SK-MEL-5 (cell line): ENCODE measurements around the gene DOK6. TPM values are rescaled to one million over a fixed set of nuclear protein-coding genes. Genes with fewer than 3 reads are reported as not detected.

Experiments used
- DNase-seq: peaks from one replicate; pipeline ENCODE4 v3.0.0-alpha.2; 2016; ENCODE audit warnings: low read depth, low spot score
- in situ Hi-C: cut with HindIII; loops from 2 replicates; pipeline ENCODE4 v1.10.0; 2016; ENCODE audit warnings: low sequenced_read_pairs, high pct_unique_total_duplicates, low pct_unique_long_range_greater_than_20kb
- total RNA-seq: library from RNA; depleted of rRNA; stranded (reverse); fragments of >200 nt; shearing (Covaris generic); gene quantifications from 2 replicates; pipeline ENCODE4 v1.2.3, GENCODE V29; 2014

Gene DOK6
- total RNA-seq, 1 experiment from 2014 or later = 0.24 TPM

DNA sequence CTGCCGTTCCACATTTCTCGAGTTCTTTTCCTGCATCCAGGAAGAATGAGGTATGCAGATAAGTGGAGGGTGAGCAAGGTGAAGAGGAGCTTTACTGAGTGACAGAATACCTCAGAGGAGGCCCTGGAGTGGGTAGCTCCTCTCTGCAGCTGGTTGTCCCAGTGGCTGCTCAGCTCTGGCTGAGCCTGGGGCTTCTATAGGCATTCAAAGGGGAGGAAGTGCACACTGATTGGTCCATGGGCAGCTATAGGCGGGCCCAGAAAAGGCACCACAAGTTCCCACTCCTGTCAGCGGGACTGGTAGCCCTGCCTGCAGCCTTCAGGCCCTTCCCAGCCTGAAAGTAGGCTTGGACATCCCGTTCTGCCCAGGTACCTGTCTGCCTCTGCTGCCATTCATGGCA lies 94.7 kb downstream of the DOK6 start:
- in situ Hi-C loops = no loop called here
- no peak for DNase-seq

DNA sequence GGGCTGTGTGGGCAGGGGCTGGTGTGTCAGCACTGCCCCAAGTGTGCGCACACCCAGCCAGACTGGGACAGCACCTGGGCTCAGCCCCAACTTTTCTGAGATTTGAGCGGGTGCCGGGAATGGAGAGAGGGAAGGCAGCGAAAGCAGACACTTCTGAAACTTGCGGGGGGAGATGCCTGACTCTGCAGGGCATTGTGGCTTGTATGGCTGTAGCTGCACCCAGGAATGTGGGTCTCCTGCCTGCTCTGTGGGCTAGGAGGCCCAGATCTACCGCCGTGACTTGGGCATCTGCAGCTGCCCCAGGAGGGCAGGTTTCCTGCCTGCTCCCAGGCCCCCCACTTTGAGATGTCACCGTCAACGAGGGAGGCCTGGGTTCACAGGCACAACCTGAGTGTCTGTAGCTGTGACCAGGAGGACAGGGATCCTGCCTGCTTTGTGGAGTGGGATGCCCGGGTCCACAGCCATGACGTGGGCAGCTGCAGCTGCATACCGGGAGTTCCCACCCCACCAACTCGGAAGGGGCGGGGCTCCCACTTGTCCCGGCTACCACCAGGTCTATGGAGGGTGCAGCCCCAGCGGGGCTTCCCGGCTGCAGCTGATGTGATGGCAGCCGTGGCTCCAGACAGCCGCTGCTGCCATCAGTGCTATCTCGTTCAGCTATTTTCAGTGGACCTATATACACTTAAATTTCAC lies 95.3 kb downstream of the DOK6 start:
- no peak for DNase-seq
- in situ Hi-C loops = no loop called here

DNA sequence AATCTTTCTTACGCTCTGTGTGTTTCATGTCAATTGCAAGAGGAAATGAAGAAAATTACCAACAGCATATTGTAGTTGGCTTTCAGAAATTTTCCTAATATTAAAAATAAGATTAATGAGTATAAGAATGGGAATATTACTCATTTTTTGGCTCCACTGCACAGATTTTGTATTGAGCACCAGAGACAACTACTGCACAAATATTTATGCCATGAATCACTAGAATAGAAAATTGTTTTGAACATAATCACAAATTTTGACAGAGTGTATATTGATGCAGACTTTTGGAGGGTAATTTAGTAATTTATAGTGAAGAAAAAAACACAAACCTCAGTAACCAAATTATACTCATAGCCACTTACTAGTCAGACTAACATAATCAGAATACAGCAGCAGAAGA lies 118.3 kb downstream of the DOK6 start:
- DNase-seq = no peak
- in situ Hi-C loops = no loop called here

DNA sequence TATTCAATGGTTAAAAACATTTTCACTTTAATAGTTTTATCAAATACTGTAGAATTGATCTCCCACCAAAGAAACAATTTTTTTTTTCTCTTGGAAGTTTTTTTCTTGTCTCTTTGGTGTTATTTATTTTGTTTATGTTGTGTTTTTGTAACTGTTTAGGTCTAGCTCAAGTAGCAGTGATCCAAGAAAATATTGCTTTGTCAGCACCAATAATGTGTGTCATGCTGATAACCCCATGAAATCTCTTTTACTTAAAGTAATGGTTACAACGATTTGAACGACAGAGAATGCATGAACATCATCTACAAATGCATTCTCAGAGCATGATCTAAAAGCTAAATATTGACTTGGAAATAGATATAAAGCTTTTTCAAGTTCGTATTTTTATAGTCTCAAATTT lies 122.9 kb downstream of the DOK6 start:
- in situ Hi-C loops = no loop called here
- DNase-seq = no peak

DNA sequence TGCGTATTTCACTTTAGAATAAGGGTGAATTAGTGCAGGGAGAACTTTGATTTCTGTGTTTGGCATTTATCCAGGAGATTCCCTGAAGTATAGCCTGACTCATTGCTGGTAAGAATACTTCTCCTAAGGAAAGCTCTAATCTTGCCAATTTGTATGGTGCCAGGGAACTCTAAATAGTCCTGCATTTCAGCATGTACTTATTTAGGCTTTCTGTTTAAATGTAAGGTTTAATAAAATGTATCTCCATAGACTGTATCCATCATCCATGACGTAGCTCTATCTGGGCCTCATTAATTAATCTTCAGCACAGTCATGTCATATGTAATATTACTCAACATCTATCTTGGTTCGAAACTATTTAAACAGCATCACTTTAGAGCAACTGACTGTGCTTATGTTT lies 127.7 kb downstream of the DOK6 start:
- DNase-seq = no peak
- in situ Hi-C loops = no loop called here

DNA sequence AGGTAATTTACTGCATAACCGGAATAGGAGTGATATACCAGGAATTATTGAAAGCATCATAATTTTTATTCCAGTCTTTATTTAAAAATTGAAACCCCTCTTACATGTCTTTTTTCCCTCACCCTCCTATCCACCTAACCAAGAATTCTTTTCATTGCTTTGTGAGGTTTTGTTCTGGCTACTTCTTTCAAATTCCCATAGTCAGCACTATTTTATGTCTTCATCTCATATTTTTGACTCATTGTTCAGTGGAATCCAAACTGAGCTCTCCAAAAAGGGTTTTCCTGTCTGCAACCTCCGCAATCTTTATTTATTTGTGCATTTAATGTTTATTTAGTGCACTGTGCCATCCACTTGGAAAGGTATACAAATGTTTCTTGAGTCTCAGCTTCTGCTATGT lies 128.5 kb downstream of the DOK6 start:
- no peak for DNase-seq
- in situ Hi-C loops = no loop called here

DNA sequence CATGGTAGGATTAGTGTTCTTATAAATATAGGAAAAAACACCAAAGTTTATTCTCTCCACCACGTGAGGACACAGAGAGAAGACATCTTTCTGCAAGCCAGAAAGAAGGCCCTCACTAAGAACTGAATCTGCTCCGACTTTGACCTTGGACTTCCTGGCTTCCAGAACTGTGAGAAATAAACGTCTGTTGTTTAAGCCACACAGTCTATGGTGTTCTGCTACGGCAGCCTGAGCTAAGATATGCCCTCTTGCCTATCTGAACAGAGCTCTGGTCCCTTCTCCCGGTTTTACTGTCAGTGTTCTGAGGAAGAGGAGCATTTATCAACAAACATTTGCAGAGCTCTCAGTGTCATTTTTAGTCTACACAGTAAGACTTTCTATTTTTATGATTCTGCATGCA lies 131.3 kb downstream of the DOK6 start:
- in situ Hi-C loops = no loop called here
- DNase-seq = no peak

DNA sequence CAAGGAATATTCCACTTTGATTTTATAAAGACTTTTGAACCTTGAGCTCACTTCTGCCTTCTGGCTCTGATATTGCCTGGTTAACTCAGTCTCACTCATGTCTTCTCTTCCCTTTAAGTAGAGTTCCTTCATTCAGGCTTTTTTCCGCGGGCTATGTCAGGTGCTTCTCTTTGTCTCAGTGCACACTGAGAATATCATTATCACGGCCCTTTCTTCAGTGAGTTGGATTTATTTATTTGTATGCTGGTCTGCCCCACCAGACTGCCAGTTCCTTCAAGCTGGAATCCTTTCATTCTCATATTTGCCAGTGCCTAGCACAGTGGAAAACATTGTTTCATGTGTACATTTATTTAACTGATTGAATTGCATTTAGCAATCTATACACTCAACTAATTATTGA lies 136.5 kb downstream of the DOK6 start:
- DNase-seq = no peak
- in situ Hi-C loops = no loop called here

DNA sequence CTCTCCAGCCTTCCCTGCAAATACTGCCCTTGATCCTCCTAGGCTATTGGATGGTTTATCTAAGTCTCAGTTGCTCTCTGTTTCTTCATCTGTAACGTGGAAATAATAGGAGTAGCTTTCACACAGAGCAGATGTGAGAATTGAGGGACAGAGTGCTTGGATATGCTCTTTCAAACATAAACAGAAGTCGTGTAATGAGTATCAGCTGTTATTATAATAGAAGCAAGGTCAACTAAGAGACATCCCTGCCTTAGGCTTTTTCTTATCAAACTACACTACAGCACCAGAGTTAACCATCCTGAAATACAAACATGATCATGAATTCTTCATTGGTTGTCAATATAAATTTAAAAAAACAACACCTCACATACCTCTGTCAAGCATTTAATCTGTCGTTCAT lies 138.2 kb downstream of the DOK6 start:
- no peak for DNase-seq
- in situ Hi-C loops = no loop called here

DNA sequence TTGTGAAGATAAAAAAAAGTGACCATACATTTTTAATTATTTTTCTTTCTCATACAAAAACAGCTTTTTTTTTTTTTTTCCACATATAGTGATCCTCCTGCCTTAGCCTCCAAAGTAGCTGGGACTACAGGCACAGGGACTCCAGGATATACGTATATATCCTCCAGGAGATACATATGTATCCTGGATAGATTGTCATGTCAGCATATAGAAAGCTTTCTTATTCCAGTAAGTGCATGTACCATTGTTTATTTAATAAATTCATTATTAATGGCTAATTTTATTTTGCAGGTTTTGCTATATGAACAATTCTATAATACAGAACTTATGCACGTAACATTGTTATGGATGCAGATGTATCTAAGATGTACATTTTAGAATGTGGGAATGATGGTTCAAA lies 138.7 kb downstream of the DOK6 start:
- no peak for DNase-seq
- in situ Hi-C loops = no loop called here

DNA sequence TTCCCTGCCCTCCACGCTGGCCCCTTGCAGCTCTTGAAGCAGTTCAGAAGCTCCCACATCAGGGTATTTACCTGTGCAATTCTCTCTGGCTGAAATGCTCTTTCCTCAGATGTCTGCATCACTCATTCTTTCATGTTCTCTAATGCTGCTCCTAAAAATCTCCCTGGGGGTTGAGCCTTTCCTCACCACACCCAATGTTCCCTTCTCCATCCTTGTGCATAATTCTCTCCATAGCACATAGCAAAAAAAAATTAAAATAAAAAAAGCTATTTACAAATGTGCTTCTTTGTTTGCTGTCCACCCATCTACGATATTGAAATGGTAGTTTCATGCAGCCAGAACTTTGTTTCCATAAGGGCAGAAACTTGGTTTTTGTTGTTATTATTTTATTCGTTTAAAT lies 155.5 kb downstream of the DOK6 start:
- in situ Hi-C loops = no loop called here
- no peak for DNase-seq

DNA sequence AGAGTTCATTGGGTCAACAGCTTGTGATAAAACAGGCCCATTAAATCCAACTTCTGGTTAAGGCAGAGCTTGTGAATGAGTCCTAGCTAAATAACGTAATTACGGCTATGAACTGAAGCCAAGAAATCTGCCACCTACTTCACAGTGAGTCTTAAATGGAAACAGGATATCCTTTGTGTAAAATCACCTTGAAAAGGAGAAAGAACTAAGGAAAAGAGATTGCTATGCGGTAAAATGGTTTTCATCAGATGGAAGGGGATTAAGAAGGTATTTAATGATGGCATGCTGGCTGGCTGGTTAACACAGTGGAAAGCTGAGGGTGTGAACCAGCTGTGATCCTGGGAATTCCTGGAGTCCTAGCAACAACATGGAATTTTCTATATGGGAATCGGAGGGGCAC lies 156.6 kb downstream of the DOK6 start:
- in situ Hi-C loops = no loop called here
- DNase-seq = no peak

DNA sequence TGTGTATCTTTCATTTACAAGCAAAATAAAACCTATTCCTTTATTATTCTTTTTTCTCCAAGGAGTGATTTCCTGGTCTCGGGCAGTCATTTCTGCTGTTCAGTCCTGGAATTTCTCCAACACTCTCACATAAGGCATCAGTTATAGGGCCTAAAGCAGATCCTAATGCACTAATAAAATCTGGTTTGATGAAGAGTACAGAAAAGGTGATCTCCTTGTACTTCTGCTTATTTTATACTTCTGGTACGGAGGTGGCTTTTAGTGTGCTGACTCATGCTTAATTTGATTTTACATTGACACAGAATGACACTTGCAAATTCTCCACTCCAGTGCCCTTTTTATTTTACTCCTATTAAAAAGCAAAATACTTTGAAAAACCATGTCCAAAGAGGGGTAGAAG lies 157.4 kb downstream of the DOK6 start:
- in situ Hi-C loops = no loop called here
- no peak for DNase-seq

DNA sequence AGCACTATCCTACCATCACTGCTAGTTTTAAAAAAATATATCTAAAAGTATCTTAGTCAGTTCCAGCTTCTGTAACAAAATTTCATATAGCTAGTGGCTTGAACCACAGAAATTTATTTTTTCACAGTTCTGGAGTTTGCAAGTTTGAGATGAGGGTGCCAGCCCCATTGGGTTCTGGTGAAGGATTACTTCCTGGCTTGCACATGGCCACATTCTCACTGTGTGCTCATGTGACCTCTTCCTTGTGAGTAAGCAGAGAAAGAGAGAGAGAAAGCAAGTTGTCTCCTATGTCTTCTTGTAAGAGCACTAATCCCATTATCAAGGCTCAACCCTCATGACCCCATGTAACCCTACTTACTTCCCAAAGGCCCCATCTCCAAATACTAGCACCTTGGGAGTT lies 158.9 kb downstream of the DOK6 start:
- in situ Hi-C loops = no loop called here
- DNase-seq = no peak

DNA sequence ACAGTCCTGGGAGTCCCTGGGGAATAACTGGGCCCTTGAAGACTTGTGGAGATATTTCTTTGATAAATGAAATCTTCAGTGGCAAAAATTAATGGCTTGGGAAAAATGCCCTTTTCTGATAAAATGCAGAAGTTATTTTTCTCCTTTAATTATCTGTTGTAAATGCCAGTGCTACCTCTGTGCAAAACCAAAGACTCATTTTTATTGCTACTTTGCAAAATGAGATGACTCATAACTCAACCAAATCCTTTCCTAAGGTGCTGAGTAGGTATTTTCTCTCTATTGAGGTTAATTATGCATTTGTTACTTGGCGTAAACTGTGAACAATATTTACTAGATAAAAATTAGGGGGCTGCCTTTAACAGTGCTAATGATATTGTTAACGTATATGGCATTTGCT lies 163.9 kb downstream of the DOK6 start:
- in situ Hi-C loops = no loop called here
- DNase-seq = no peak

DNA sequence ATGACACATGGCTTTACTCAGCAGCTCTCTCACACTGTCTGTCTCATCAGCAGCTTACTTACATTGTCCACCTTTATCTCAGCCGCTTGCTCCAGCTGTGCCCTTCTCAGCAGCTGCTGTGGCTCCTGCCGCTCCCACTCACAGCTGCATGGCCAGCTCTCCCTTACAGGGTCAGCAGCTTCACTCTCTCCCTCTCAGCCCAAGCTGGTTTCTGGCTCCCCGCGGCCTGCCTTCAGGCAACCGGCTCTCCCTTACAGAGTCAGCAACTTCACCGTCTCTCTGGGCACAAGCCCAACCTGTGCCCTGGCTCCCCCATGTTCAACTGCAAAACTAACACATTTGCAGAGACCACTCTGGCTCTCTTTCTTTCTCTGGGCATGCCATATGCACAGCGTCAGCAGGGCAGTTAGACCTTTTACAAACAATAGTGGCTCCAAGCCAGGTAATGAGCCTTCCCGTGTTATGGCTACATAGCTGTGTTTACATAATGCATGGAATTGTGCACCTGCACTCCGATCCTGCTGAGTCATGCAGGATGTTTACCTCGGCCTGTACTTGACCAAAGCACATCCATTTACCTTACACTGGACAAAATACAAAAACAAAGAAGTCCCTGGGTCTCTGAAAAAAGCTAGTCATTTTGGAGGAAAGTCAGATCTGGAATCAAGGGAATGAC lies 167.3 kb downstream of the DOK6 start:
- no peak for DNase-seq
- in situ Hi-C loops = no loop called here

DNA sequence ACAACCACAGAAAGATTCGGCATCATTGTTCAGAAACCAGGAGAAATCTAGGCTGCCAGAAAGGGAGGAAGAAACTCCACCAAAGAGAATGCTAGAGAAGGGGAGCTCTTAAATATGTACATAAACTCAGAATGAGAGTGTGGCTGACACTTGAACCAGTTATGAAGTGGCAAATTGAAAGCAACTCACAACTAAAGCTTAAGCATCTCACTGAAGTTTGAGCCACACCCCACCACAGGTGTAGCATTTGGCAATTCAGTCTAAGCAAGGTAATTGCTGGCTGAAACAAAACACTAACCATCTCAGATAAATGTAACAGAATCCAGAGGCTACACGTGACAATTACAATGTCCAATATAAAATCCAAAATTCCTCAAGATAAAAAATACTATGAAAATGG lies 168.4 kb downstream of the DOK6 start:
- DNase-seq = no peak
- in situ Hi-C loops = no loop called here

DNA sequence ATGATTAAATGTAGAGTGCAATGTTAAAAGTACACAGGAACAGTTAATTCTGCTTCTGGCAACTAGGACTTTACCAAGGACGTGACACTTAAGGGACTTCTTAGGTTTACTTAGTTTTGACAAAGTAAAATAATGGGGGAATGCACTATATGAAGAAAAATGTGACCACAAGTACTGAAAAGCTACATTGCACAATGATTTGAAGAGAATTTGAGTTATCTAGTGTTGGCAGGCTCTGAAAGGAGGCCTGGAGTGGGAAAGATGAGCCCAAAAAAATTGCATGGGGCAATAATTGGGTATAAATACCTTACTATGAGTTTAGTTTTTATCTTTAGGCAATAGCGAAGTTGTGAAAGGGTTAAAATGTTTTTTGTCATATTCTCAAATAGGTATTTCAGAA lies 173.7 kb downstream of the DOK6 start:
- in situ Hi-C loops = no loop called here
- DNase-seq = no peak

DNA sequence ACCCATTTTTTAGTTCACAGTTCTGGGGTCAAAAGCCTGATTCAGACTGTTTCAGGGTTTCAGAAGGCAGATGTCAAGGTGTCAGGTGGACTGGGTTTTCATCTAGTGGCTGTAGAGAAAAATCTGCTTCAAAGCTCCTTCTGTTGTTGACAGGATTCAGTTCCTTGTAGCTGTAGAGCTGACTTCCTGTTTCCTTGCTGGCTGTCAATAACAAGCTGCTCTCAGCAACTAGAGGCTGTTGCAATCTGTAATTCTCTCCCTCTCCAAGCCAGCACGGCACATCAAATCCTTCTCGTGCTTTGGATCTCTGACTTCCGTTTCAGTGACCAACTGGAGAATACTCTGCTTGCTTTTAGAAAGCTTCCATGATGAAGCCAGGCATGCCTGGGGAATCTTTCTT lies 179.4 kb downstream of the DOK6 start:
- in situ Hi-C loops = no loop called here
- DNase-seq = peak; percentile 37

DNA sequence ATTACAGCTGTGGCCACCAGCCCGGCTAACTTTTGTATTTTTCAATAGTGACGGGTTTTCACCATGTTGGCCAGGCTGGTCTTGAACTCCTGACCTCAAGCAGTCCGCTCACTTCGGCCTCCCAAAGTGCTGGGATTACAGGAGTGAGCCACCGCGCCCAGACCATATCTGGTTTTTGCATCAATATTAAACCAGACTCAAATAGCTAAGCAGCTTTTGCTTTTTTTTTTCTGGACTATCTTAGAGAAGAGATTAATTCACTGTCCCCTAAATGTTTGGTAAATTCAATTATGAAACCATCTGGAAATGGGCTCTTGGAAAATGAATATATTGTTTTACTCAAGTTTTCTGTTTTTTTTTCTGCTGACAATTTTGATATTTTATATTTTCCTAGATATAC lies 183.7 kb downstream of the DOK6 start:
- DNase-seq = no peak
- in situ Hi-C loops = no loop called here
